GM12874 (cell line): ENCODE results near the gene NEUROG1.

Source experiments
- TF ChIP-seq, protein P1 (sequence below): IDR thresholded peaks from 2 replicates; pipeline ENCODE4 v1.5.1; 2011; ENCODE audit warnings: low read depth, mild to moderate bottlenecking, control low read depth, low read length, moderate library complexity; ENCODE audit not compliant: insufficient read depth

Gene NEUROG1

DNA sequence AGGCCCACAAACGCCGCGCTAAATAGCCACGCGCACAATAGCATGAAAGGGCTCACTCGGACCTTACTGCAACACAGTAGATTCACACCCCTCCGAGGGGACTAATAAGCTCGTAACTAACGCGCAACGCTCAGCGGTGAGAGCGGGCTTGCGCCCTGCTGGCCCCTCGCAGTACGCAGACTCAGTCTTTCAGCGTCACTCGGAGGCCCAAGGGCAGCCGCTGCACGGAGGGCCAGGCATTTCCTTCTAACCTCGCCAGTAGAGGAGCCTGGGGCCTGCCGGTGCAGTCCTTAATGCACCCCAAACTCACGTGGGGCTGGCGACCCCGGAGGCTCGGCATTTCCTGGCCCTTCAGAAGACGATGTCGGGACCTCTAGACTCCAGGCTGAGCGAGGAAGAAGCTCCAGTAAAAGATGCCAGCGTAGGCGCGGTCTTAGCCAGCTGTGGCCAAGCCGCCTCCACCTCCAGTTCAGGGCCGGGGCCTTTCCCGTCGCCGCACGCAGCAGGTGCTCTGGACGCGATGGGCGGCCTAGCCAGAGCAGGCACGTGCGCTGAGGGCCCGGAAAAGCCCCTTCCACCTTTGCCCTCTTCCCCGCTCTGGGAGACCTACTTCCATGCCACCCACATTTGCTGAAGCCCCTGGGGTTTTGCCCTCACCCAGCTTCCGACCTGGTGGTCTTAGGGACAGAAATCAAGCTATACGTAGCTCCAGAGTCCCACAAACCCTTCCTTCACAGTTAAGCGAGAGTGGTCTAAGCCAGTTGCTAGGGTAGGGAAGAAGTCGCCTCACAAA lies 45.3 kb downstream of the NEUROG1 start:
- TF ChIP-seq, protein P1, sequence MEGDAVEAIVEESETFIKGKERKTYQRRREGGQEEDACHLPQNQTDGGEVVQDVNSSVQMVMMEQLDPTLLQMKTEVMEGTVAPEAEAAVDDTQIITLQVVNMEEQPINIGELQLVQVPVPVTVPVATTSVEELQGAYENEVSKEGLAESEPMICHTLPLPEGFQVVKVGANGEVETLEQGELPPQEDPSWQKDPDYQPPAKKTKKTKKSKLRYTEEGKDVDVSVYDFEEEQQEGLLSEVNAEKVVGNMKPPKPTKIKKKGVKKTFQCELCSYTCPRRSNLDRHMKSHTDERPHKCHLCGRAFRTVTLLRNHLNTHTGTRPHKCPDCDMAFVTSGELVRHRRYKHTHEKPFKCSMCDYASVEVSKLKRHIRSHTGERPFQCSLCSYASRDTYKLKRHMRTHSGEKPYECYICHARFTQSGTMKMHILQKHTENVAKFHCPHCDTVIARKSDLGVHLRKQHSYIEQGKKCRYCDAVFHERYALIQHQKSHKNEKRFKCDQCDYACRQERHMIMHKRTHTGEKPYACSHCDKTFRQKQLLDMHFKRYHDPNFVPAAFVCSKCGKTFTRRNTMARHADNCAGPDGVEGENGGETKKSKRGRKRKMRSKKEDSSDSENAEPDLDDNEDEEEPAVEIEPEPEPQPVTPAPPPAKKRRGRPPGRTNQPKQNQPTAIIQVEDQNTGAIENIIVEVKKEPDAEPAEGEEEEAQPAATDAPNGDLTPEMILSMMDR, result no peak

DNA sequence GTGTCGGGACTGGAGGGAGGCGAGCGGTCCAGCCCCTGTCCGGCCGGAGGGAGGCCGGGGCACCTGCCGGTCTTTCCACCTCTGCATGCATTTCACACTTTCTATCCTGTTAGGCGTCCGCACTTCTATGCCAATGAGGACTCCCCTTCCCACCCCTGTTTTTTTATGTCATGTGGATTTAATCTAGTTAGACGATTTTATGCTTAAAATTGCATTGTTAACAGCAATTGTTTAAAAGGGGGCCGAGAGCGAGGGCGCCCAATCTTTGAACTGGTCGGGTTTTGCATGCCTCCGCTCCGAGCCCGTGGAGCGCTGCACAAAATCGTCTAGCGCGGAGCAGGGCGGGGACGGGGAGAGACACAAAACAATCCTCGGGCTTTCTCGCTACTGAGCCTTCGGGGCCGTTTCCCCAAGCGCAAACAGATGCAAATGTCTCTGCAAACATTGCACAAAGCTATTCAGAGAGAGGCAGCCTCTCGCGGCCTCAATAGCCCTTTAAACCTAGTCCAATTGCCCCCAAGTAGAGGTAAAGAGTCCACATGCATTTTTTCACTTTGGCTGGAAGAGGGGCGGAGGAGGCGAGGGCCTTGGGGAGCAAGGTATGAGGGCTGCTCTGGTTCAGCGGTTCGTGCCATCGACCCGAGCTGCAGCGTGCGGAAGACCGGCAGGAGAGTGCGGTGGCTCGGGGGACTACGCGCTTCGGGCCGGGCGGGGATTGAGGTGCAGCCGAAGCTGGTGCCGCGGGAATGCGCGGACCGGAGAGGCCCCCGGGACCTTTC lies 46.1 kb downstream of the NEUROG1 start:
- TF ChIP-seq, protein P1, result no peak

DNA sequence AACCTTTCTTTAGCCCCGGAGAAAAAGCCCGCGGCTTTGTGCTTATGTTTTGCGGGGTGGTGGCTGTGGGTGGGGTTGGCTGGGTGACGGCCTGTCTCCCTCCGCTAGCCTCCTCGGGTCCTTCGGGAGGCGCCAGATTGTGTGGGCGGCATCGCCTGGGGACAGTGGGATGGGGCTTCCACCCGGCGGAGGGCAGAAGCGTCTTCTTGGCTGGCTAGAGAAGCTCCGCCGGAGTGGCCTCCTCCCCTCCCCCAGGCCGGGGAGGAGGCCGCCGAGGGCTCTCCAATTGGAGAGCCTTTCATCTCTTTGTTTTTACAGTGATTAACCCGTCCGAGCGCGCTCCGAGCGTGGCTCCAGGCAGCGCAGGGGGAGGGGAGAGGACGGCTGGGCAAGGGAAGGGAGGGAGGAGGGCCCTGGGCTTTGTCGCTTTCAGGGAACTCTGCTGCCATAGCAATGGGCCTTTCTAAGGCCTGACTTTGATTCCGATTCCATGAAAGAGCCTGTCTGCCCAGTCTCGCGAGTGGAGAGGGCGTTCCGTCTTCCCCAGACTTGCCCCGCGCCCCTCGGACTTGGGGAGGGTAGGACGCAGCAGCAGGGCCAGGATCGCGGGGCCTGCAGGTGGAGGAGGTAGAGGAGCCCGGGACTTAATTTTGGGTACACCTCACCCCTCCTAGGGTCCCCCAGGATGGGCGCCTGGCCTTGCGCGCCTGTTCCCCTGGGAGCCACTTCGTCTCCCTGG lies 46.9 kb downstream of the NEUROG1 start:
- TF ChIP-seq, protein P1, result no peak

DNA sequence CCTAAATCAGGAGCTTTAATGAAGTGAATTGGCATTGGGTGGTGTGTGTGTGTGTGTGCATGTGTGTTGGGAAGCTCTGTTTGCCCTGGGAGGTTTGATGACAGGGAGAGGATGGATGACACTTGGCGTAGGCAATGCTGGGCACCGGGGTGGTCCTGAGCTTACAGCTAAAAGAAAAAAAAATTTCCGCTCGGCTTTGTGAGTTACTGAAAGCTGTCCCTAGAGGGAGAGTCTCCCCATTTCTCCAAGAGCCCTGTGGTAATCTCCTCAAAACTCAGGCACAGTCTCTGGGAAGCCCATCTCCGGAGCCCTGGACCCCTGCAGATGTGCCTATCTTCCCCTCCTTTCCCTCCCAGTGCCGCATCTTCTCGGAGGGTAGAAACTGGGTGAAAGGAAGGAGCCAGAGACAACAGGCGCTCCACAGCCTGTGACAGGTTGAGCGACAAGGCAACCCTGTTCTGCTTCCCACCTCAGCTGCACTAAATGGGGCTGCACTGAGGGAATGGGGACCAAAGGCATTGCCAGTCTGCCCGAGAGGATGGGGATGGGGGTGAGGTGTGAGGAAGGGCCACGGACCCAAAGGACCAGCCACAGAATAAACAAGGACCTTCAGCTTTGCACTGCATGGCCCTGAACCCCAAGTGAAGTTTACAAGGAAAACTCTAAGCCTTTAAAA lies 47.8 kb downstream of the NEUROG1 start:
- TF ChIP-seq, protein P1, result no peak

DNA sequence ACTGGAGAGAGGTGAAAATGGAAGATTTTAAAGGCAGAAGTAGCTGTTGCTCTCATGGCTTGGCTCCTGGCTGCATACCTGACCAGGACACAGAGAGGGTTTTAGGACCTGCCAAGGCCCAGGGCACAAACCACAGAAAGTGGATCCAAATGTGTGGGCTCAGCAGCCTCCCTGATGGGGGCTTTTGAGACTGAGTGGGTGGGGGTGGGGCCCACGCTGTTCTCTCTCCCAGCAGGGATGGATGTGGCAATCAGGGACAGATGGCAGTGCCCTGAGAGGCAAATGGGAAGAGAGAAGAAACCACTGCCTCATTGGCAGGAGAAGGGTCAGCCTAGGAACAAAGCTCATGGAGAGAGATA lies 48.7 kb downstream of the NEUROG1 start:
- TF ChIP-seq, protein P1, result no peak

DNA sequence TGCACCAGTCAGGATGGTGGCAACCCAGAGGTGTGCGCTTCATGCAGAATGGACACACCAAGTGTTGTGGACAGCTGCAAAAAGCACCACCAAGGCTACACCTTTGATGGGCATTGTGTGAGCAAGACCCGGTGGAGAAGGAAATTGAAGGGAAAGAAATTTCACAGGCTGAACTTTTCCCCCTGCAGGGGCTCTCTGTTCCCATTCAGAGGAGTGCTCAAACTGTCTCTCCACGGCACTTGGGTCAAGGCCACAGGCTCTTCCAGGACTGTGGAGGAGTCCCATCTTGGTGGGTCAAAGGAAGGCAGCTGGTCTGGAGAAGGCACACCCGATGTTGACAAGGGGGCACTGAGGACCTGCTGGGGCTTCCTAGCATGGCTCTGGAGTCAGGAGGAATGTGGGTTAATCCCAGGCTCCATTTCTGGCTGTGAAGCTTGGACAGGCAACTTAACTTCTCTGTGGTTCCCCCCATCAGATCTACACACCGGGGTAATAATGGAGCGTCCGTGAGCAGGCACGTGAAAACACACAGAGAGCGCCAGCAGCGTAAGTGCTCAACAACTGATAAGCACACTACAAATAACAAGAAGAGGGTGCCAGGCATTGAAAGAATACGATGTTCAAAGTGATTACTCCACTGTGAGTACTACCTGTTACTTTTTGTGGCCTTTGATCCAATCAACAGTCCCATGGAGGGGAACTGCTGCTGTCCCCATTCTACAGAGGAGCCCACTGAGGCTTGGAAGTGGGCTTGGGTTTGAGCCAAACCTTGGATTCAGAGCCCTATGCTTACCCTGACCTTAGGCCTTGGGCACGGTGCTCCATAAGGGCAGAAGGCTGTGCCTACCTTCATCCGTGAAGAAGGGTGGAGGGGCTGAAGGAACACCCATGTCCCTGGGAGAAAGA lies 49.4 kb downstream of the NEUROG1 start:
- TF ChIP-seq, protein P1, result no peak
